ENCODE results near the gene PPIL3. TPM values are rescaled to one million over a fixed set of nuclear protein-coding genes. Genes with fewer than 3 reads are reported as not detected.

PPIL3 gene
- total RNA-seq, 1 experiment from 2014 or later, result 33.4 TPM

DNA sequence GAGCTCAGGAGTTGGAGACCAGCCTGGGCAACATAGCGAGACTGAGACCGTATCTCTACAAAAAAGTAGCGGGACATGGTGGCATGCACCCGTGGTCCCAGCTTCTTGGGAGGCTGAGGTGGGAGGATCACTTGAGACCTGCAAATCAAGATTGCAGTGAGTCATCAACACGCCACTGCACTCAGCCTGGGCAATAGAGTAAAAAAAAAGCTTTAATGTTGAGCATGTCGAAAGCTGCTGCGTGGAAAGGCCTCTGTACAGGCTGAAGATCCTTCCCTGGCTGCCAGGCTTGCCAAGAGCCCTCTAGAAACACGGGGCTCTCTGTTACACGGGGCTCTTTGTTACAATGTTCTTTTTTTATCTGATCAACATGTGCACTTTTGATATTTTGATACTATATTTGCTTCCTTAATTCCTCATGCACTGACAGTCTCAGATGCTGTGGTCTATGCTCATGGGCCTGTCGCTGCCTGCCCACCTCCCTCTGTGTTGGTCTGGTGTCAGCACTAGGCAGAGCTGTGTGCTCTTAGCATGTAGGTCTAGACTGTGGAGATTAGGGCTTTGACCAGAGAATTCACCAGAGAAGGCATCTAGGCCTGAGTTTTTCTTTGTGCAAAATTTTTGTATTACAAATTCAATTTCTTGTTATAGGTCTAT is 43.1 kb downstream of the PPIL3 start:
- H3K27me3 ChIP-seq (ENCODE audit: control insufficient read depth, insufficient read depth, low read length), result no peaks in the 10 kb centered on the region
- no peaks in the 10 kb centered on the region for H3K36me3 ChIP-seq (replicated peaks; ENCODE audit: control insufficient read depth, insufficient read depth, low read length)
- DNase-seq, result no peak
- no peak overlapping the region for H3K4me3 ChIP-seq (ENCODE audit: insufficient read depth, low read depth, low read length)

DNA sequence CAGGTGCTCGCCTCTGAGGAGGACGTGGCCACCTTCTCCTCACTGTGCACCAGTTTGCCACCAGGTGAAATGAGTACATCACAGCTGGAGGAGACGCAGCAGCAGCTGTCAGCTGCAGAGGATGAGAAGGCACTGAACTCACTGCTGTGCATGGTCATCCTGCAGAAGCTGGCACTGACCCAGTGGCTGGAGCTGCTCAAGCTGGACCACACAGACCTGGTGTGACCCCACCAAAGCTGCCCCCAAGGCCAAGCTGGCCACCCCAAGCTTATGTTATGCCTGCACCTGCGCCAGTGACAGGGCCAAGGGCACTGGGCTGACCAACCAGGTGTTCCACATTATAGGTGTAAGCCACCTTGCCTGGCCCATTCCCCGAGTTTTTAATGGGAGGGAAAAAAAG is 43.7 kb downstream of the PPIL3 start:
- no peak for DNase-seq
- H3K36me3 ChIP-seq (replicated peaks; ENCODE audit: control insufficient read depth, insufficient read depth, low read length), result no peaks in the 10 kb centered on the region
- H3K27me3 ChIP-seq (ENCODE audit: control insufficient read depth, insufficient read depth, low read length), result no peaks in the 10 kb centered on the region
- no peak overlapping the region for H3K4me3 ChIP-seq (ENCODE audit: insufficient read depth, low read depth, low read length)

DNA sequence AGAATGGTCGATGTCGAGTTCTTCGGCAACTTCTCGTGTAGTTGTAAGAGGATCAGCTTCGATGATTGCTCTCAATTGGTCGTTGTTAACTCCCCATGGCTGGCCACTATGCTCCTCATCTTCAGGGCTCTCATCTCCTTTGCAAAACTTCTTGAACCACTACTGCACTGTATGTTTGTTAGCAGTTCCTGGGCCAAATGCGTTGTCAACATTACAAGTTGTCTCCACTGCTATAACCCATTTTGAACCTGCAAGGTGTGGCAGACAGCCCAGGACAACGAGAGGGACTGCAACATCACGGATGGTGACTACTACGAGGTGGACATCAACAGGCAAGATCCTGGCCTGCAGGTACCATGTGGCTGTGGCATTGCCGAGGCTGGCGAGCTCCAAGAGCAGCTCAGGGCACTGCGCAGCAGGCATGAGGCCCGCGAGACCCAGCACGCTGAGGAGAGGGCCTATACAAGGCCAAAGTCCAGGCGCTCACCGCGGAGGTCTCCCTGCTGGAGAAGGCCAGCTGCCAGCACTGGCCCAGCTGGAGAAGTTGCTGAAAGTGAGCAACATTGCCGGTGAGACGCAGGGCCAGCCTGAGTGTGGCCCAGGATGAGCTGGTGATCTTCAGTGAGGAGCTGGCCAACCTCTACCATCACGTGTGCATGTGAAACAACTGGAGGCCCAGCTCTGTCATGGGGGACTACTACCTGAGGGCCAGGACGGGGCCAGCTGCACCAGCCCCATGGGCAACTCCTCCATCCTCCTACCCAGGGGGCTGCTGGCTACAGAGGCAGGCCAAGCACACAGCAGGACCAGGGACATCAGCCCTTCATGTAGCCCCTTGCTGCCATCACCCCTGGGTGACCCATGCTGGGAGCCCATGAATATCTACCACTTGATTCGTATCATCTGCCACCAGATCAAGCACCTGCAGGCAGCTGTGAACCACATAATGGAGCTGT is 44.6 kb downstream of the PPIL3 start:
- DNase-seq, result no peak
- H3K4me3 ChIP-seq (ENCODE audit: insufficient read depth, low read depth, low read length), result no peak overlapping the region
- no peaks in the 10 kb centered on the region for H3K27me3 ChIP-seq (ENCODE audit: control insufficient read depth, insufficient read depth, low read length)
- no peaks in the 10 kb centered on the region for H3K36me3 ChIP-seq (replicated peaks; ENCODE audit: control insufficient read depth, insufficient read depth, low read length)

DNA sequence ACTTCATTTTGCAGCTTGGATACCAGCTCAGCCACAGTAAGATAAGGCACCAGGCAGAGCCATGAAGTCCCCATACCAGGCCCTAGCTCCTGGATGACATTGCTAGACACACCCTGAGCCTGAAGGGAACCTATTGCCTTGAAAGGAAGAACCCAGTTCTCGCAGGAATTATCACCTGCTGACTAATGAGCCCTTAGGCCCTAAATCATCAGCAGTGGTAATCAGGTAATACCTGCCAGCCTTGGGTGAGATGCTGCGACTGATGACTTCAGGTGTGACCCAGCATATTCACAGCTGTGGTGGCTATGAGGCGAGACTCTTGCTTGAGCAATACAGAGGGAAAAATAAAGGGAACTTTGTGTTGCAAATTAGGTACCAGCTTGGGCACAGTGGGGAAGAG is 49.4 kb downstream of the PPIL3 start:
- Histone ChIP-seq H3K4me3 (ENCODE audit: insufficient read depth, low read depth, low read length) (no peak overlapping the region), H3K36me3 (replicated peaks; ENCODE audit: control insufficient read depth, insufficient read depth, low read length) (no peaks in the 10 kb centered on the region), H3K27me3 (ENCODE audit: control insufficient read depth, insufficient read depth, low read length) (no peaks in the 10 kb centered on the region)
- DNase-seq, result no peak

DNA sequence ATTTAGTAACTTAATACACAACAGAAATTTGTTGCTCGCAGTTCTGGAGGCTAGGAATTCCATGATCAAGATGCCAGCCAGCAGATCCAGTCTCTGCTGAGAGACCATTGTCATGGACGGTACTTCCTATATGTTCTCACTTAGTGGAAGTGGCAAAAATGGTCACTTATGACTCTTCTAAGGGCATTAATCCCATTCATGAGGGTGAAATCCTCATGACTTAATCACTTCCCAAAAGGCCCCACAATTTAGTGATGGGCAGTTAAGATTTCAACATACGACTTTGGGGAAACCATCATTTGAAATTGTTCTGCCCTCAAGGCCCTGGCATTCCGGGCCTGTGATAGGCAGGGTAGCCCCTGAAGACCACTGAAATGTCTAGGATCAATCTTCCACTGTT is 54.2 kb downstream of the PPIL3 start:
- Histone ChIP-seq H3K36me3 (replicated peaks; ENCODE audit: control insufficient read depth, insufficient read depth, low read length) (no peaks in the 10 kb centered on the region), H3K27me3 (ENCODE audit: control insufficient read depth, insufficient read depth, low read length) (no peaks in the 10 kb centered on the region), H3K4me3 (ENCODE audit: insufficient read depth, low read depth, low read length) (no peak overlapping the region)
- no peak for DNase-seq

DNA sequence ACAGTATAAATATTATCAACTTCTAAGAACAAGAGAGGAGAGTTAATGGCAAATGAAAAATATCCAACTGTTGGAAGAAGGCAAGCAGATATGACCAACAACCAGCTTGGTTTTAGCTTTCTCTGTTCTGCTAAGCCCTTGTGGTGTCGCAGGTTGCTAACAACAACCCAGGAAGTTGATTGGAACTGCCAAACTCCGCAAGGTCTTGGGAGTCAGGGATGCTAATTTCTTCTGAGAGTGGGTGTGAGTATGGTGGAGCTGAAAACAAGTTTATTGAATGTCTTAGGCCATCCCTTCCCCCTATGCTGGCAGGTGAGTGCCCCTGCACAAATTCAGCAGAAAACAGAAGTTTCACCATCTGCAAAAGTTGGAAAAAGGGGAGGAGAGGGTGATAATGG is 59.6 kb downstream of the PPIL3 start:
- H3K27me3 ChIP-seq (ENCODE audit: control insufficient read depth, insufficient read depth, low read length), result no peaks in the 10 kb centered on the region
- DNase-seq, result peak; percentile 45
- H3K4me3 ChIP-seq (ENCODE audit: insufficient read depth, low read depth, low read length), result no peak overlapping the region
- H3K36me3 ChIP-seq (replicated peaks; ENCODE audit: control insufficient read depth, insufficient read depth, low read length), result no peaks in the 10 kb centered on the region

DNA sequence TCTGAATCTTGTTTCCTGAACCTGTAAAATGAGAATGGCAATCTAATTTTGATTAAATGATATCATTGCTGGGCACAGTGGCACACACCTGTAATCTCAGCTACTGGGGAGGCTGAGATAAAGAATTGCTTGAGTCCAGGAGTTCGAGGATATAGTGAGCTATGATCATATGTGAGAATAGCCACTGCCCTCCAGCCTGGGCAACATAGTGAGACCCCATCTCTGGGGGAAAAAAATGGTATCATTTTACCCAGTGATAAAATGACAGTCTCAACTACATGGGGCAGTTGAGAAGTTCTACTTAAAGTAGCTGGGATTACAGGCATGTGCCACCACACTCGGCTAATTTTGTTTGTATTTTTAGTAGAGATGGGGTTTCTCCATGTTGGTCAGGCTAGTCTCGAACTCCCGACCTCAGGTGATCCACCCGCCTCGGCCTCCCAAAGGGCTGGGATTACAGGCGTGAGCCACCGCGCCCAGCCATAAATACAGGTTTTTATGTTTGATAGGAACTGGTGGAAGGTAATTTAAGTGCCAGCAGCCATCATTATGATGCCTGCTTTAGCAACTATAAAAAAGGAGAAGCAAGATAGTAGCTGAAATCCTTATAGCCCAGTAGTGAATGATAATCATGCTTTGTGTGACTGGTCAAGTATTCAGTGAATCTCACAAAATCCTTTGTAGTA is 60.2 kb downstream of the PPIL3 start:
- H3K4me3 ChIP-seq (ENCODE audit: insufficient read depth, low read depth, low read length), result no peak overlapping the region
- no peaks in the 10 kb centered on the region for H3K27me3 ChIP-seq (ENCODE audit: control insufficient read depth, insufficient read depth, low read length)
- DNase-seq, result no peak
- no peaks in the 10 kb centered on the region for H3K36me3 ChIP-seq (replicated peaks; ENCODE audit: control insufficient read depth, insufficient read depth, low read length)

DNA sequence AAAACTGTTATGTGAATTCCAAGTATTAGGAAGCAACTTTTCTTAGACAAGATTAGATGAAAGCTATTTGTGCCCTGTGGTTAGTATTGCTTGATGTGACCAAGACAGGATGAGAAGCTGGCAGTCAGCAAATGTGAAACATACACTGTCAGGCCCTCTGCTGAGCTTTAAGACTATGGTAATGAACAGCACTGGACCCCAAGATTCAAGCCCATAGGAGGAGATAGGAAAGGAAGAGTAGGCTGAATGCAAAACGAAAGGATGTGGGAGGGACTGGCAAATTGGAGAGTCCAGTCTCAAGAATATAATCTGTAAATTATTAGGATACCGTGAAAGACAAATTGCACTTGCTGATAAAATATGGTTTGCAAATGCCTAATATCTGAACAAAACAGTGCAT is 60.8 kb downstream of the PPIL3 start:
- no peaks in the 10 kb centered on the region for H3K36me3 ChIP-seq (replicated peaks; ENCODE audit: control insufficient read depth, insufficient read depth, low read length)
- no peak overlapping the region for H3K4me3 ChIP-seq (ENCODE audit: insufficient read depth, low read depth, low read length)
- H3K27me3 ChIP-seq (ENCODE audit: control insufficient read depth, insufficient read depth, low read length), result no peaks in the 10 kb centered on the region
- DNase-seq, result no peak

DNA sequence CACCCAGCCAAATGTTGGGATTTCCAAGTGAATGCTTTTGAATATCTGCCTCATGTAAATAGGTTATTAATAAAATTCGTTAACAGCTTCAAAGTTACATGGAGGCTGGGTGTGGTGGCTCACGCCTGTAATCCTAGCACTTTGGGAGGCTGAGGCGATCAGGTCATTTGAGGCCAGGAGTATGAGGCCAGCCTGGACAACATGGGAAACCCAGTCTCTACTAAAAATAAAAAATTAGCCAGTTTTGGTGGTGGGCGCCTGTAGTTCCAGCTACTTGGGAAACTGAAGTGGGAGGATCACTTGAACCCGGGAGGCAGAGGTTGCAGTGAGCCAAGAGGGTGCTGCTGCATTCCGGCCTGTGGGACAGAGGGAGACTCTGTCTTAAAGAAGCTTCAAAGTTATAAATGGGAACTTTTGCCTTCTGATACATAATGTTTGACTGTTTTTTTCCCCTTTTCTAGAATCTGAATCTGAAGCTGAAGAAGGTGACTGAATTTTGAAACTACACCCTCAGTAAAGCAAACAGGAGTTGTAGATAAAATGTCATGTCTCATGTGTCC is 67.1 kb downstream of the PPIL3 start:
- DNase-seq, result no peak
- no peak overlapping the region for H3K4me3 ChIP-seq (ENCODE audit: insufficient read depth, low read depth, low read length)
- peaks cover 39% of the 10 kb centered on the region for H3K36me3 ChIP-seq (replicated peaks; ENCODE audit: control insufficient read depth, insufficient read depth, low read length)
- no peaks in the 10 kb centered on the region for H3K27me3 ChIP-seq (ENCODE audit: control insufficient read depth, insufficient read depth, low read length)

Other genes starting within 250 kb of the PPIL3 start
- gene BZW1, start 77.2 kb downstream of the PPIL3 start, total RNA-seq (2014; rRNA removed; shearing (Covaris generic)), result 320 and 349 TPM in 2 replicates
- 14.7 and 36.0 TPM in 2 replicates for gene CLK1, start 24.4 kb downstream of the PPIL3 start, total RNA-seq (2014; rRNA removed; shearing (Covaris generic))
- 73.9 and 91.9 TPM in 2 replicates for gene NIF3L1, start 294 bp upstream of the PPIL3 start, total RNA-seq (2014; rRNA removed; shearing (Covaris generic))
- 24.3 and 44.7 TPM in 2 replicates for gene ORC2, start 74.6 kb upstream of the PPIL3 start, total RNA-seq (2014; rRNA removed; shearing (Covaris generic))
- gene HYCC2, start 182.6 kb upstream of the PPIL3 start, total RNA-seq (2014; rRNA removed; shearing (Covaris generic)), result 5.7 and 6.8 TPM in 2 replicates
- 45.7 and 56.7 TPM in 2 replicates for gene NDUFB3, start 182.9 kb upstream of the PPIL3 start, total RNA-seq (2014; rRNA removed; shearing (Covaris generic))
- gene CFLAR, start 227.1 kb upstream of the PPIL3 start, total RNA-seq (2014; rRNA removed; shearing (Covaris generic)), result 9.0 and 18.3 TPM in 2 replicates